SK-N-SH treated with all-trans-retinoic acid at 6 μM for 48 hours (cell line): Measurements from ENCODE around the gene COL16A1.

ENCODE experiments used
- ATAC-seq: fragments of 200-7000 bp; cut with Tn5 transposase; 3 replicates; pipeline ENCODE4 v1.9.1; 2020; ENCODE audit warnings: mild to moderate bottlenecking, moderate library complexity
- ARNTL ChIP-seq: fragments of 450-650 bp; formaldehyde crosslinking; IDR thresholded peaks from 2 replicates; pipeline ENCODE4 v1.5.0; 2020; ENCODE audit warnings: low read depth, mild to moderate bottlenecking, moderate library complexity, borderline replicate concordance
- CREB5 ChIP-seq: fragments of 250-450 bp; sonication (Bioruptor Pico); IDR thresholded peaks from 2 replicates; pipeline ENCODE4 v1.5.1; 2020; ENCODE audit warnings: low read depth, mild to moderate bottlenecking, moderate library complexity
- CSDC2 ChIP-seq: fragments of 250-450 bp; sonication (Bioruptor Pico); IDR thresholded peaks from 2 replicates; pipeline ENCODE4 v1.5.0; 2020; ENCODE audit warnings: mild to moderate bottlenecking, moderate library complexity
- CSRNP3 ChIP-seq: fragments of 250-450 bp; sonication (Bioruptor Pico); IDR thresholded peaks from 2 replicates; pipeline ENCODE4 v1.5.1; 2021; ENCODE audit warnings: mild to moderate bottlenecking, moderate library complexity
- ESRRG ChIP-seq: fragments of 250-450 bp; sonication (Bioruptor Pico); IDR thresholded peaks from 2 replicates; pipeline ENCODE4 v1.6.1; 2021; ENCODE audit warnings: mild to moderate bottlenecking
- GLIS3 ChIP-seq: fragments of 250-450 bp; sonication (Bioruptor Pico); IDR thresholded peaks from 2 replicates; pipeline ENCODE4 v1.5.0; 2020; ENCODE audit warnings: mild to moderate bottlenecking, moderate library complexity
- ISL1 ChIP-seq: fragments of 250-450 bp; sonication (Bioruptor Pico); IDR thresholded peaks from 2 replicates; pipeline ENCODE4 v2.1.2; 2022; ENCODE audit warnings: mild to moderate bottlenecking, moderate library complexity
- OSR1 ChIP-seq: fragments of 250-450 bp; sonication (Bioruptor Pico); IDR thresholded peaks from 2 replicates; pipeline ENCODE4 v1.8.0; 2022; ENCODE audit warnings: moderate library complexity, mild to moderate bottlenecking, inconsistent platforms
- PATZ1 ChIP-seq: fragments of 250-450 bp; sonication (Bioruptor Pico); IDR thresholded peaks from 2 replicates; pipeline ENCODE4 v1.8.0; 2020; ENCODE audit warnings: mild to moderate bottlenecking, moderate library complexity, borderline replicate concordance
- POU6F1 ChIP-seq: fragments of 250-450 bp; sonication (Bioruptor Pico); IDR thresholded peaks from 2 replicates; pipeline ENCODE4 v1.8.0; 2021; ENCODE audit warnings: low read depth, mild to moderate bottlenecking, moderate library complexity, borderline replicate concordance
- PPARA ChIP-seq: fragments of 250-450 bp; sonication (Bioruptor Pico); IDR thresholded peaks from 2 replicates; pipeline ENCODE4 v1.5.0; 2020; ENCODE audit warnings: mild to moderate bottlenecking, borderline replicate concordance
- RARB ChIP-seq: fragments of 250-450 bp; sonication (Bioruptor Pico); IDR thresholded peaks from 2 replicates; pipeline ENCODE4 v1.8.0; 2021; ENCODE audit warnings: mild to moderate bottlenecking, moderate library complexity
- TCF4 ChIP-seq: fragments of 250-450 bp; sonication (Bioruptor Pico); IDR thresholded peaks from 2 replicates; pipeline ENCODE4 v1.8.0; 2021; ENCODE audit warnings: mild to moderate bottlenecking, moderate library complexity, borderline replicate concordance
- TOX ChIP-seq: fragments of 250-450 bp; sonication (Bioruptor Pico); IDR thresholded peaks from 2 replicates; pipeline ENCODE4 v1.8.0; 2021; ENCODE audit warnings: mild to moderate bottlenecking, moderate library complexity, borderline replicate concordance
- TSHZ2 ChIP-seq: fragments of 250-450 bp; sonication (Bioruptor Pico); IDR thresholded peaks from 2 replicates; pipeline ENCODE4 v1.5.0; 2020; ENCODE audit warnings: mild to moderate bottlenecking, moderate library complexity
- ZC3H10 ChIP-seq: fragments of 250-450 bp; sonication (Bioruptor Pico); IDR thresholded peaks from 2 replicates; pipeline ENCODE4 v1.5.1; 2021; ENCODE audit warnings: mild to moderate bottlenecking, moderate library complexity
- ZFP3 ChIP-seq: fragments of 250-450 bp; sonication (Bioruptor Pico); IDR thresholded peaks from 2 replicates; pipeline ENCODE4 v1.5.0; 2020; ENCODE audit warnings: mild to moderate bottlenecking, moderate library complexity
- ZFP30 ChIP-seq: fragments of 450-650 bp; formaldehyde crosslinking; IDR thresholded peaks from 2 replicates; pipeline ENCODE4 v1.5.0; 2022; ENCODE audit warnings: mild to moderate bottlenecking, moderate library complexity
- ZNF565 ChIP-seq: fragments of 450-650 bp; formaldehyde crosslinking; conservative IDR thresholded peaks from 2 replicates; pipeline ENCODE4 v1.5.0; 2020; ENCODE audit warnings: low read depth, mild to moderate bottlenecking, moderate library complexity
- ZNF70 ChIP-seq: fragments of 450-650 bp; formaldehyde crosslinking; IDR thresholded peaks from 2 replicates; pipeline ENCODE4 v1.5.0; 2020; ENCODE audit warnings: mild to moderate bottlenecking, moderate library complexity
- ZNF8 ChIP-seq: fragments of 450-650 bp; formaldehyde crosslinking; IDR thresholded peaks from 2 replicates; pipeline ENCODE4 v1.5.0; 2020; ENCODE audit warnings: mild to moderate bottlenecking, moderate library complexity

The COL16A1 gene

GRCh38 chr1:31646259-31646960 is 57.4 kb downstream of the COL16A1 start:
- TF ChIP-seq CSDC2 (CRISPR knock-in tag) (no peak), POU6F1 (no peak)
- ATAC-seq = no peak

GRCh38 chr1:31645274-31645568 is 58.6 kb downstream of the COL16A1 start:
- no peak for ATAC-seq
- TF ChIP-seq GLIS3 (CRISPR knock-in tag) (no peak), ISL1 (CRISPR knock-in tag) (no peak), ZC3H10 (CRISPR knock-in tag) (no peak), PATZ1 (no peak)

GRCh38 chr1:31644560-31645273 is 59.1 kb downstream of the COL16A1 start, which contains the start of gene PEF1:
Gene PEF1, minus strand, starts transcription at chr1:31644876. Its CDS starts 12 bp downstream, at chr1:31644864.
- peak; percentile 83 for ATAC-seq
- TF ChIP-seq CSRNP3 (CRISPR knock-in tag) = no peak
- TF ChIP-seq TSHZ2 (CRISPR knock-in tag) = 0 out of 2 replicates have a peak, but pooled peaks have one; percentile 10
- TF ChIP-seq CSDC2 (CRISPR knock-in tag) = 0 out of 2 replicates have a peak, but pooled peaks have one; percentile 29

GRCh38 chr1:31643976-31644559 is 59.7 kb downstream of the COL16A1 start:
- TF ChIP-seq ZFP30 (CRISPR knock-in tag) = no peak
- no peak for TF ChIP-seq ARNTL
- TF ChIP-seq OSR1 (CRISPR knock-in tag) = no peak
- ATAC-seq = peak; percentile 44

GRCh38 chr1:31642897-31643296 is 60.9 kb downstream of the COL16A1 start:
- ATAC-seq = no peak

More at GRCh38 chr1:31642897-31643296, 60.9 kb downstream of the COL16A1 start:
- no peak for TF ChIP-seq ZNF565 (CRISPR knock-in tag)
- TF ChIP-seq TCF4 (CRISPR knock-in tag) = no peak
- TF ChIP-seq ZNF70 (CRISPR knock-in tag) = no peak
- no peak for TF ChIP-seq RARB (CRISPR knock-in tag)
- no peak for TF ChIP-seq PPARA (CRISPR knock-in tag)
- TF ChIP-seq OSR1 (CRISPR knock-in tag) = no peak
- TF ChIP-seq ARNTL = no peak
- no peak for TF ChIP-seq ZFP3 (CRISPR knock-in tag)
- TF ChIP-seq POU6F1 = no peak
- no peak for TF ChIP-seq TOX
- no peak for TF ChIP-seq GLIS3 (CRISPR knock-in tag)
- TF ChIP-seq CSDC2 (CRISPR knock-in tag) = no peak
- no peak for TF ChIP-seq ISL1 (CRISPR knock-in tag)
- no peak for TF ChIP-seq ZNF8 (CRISPR knock-in tag)
- no peak for TF ChIP-seq CREB5 (CRISPR knock-in tag)
- no peak for TF ChIP-seq ESRRG (CRISPR knock-in tag)
- no peak for TF ChIP-seq ZC3H10 (CRISPR knock-in tag)
- TF ChIP-seq, all 23 proteins: peak for 0
